Trophoblast cell (in vitro differentiated cells and primary cell): ENCODE results near the gene CMC1. TPM values are rescaled to one million over a fixed set of nuclear protein-coding genes. Genes with fewer than 3 reads are reported as not detected.
"Not testable (repeated sequence)": the region's sequence is repeated elsewhere in the genome, so short reads cannot be mapped to it uniquely, and the experiment has no call there.

Experiments
- DNase-seq, 2 donors: peaks; one replicate each; pipeline ENCODE4 v3.0.0-alpha.2; 2016
- H2AFZ ChIP-seq: 2 replicates; pipeline ENCODE4 v1.6.1; 2013; ENCODE audit warnings: low read length, moderate library complexity, mild to moderate bottlenecking; ENCODE audit not compliant: insufficient read depth, poor library complexity
- H2AK5ac ChIP-seq: 2 replicates; pipeline ENCODE4 v1.6.1; 2013; ENCODE audit warnings: mild to moderate bottlenecking, low read length
- H2BK120ac ChIP-seq: 2 replicates; pipeline ENCODE4 v1.6.1; 2013; ENCODE audit warnings: low read length, mild to moderate bottlenecking, moderate library complexity; ENCODE audit not compliant: insufficient read depth, poor library complexity
- H2BK12ac ChIP-seq: 2 replicates; pipeline ENCODE4 v1.6.1; 2013; ENCODE audit warnings: mild to moderate bottlenecking, low read length, moderate library complexity
- H2BK5ac ChIP-seq: 2 replicates; pipeline ENCODE4 v1.6.1; 2013; ENCODE audit warnings: low read length, low read depth, moderate library complexity, mild to moderate bottlenecking; ENCODE audit not compliant: poor library complexity
- H3K14ac ChIP-seq: 2 replicates; pipeline ENCODE4 v1.6.1; 2013; ENCODE audit warnings: mild to moderate bottlenecking, low read length
- H3K18ac ChIP-seq: 2 replicates; pipeline ENCODE4 v1.6.1; 2013; ENCODE audit warnings: mild to moderate bottlenecking, low read length
- H3K23ac ChIP-seq: 2 replicates; pipeline ENCODE4 v1.6.1; 2013; ENCODE audit warnings: low read length
- H3K27ac ChIP-seq: 2 replicates; pipeline ENCODE4 v1.5.1; 2013; ENCODE audit warnings: low read depth, mild to moderate bottlenecking, inconsistent platforms, low read length, moderate library complexity
- H3K27me3 ChIP-seq: 2 replicates; pipeline ENCODE4 v1.6.1; 2013; ENCODE audit warnings: inconsistent platforms, mild to moderate bottlenecking, low read length, moderate library complexity; ENCODE audit not compliant: insufficient read depth
- H3K36me3 ChIP-seq, 2 experiments: 1 replicate in 1 of 2; 2 replicates in 1 of 2; pipeline ENCODE4 v1.6.1; 2013; ENCODE audit warnings: low read length in 2 of 2, mild to moderate bottlenecking in 2 of 2, moderate library complexity in 1 of 2; ENCODE audit not compliant: insufficient read depth in 2 of 2, control insufficient read depth in 1 of 2
- H3K4ac ChIP-seq: 2 replicates; pipeline ENCODE4 v1.6.1; 2013; ENCODE audit warnings: low read depth, mild to moderate bottlenecking, low read length, moderate library complexity
- H3K4me1 ChIP-seq, 2 experiments: 1 replicate in 1 of 2; 2 replicates in 1 of 2; pipeline ENCODE4 v1.6.1; 2013; ENCODE audit warnings: low read length in 2 of 2, mild to moderate bottlenecking in 2 of 2, moderate library complexity in 1 of 2; ENCODE audit not compliant: insufficient read depth in 2 of 2, control insufficient read depth in 1 of 2
- H3K4me2 ChIP-seq: 2 replicates; pipeline ENCODE4 v1.6.1; 2013; ENCODE audit warnings: inconsistent platforms, mild to moderate bottlenecking, low read length, moderate library complexity
- H3K4me3 ChIP-seq: 2 replicates; pipeline ENCODE4 v1.5.1; 2013; ENCODE audit warnings: mild to moderate bottlenecking, low read depth, low read length, inconsistent platforms
- H3K79me1 ChIP-seq: one replicate; pipeline ENCODE4 v1.6.1; 2013; ENCODE audit warnings: low read length
- H3K79me2 ChIP-seq: 2 replicates; pipeline ENCODE4 v1.6.1; 2013; ENCODE audit warnings: low read length, mild to moderate bottlenecking; ENCODE audit not compliant: control insufficient read depth, insufficient read depth, poor library complexity
- H3K9ac ChIP-seq: 2 replicates; pipeline ENCODE4 v1.6.1; 2013; ENCODE audit warnings: mild to moderate bottlenecking, low read length
- H3K9me3 ChIP-seq: 2 replicates; pipeline ENCODE4 v1.6.1; 2013; ENCODE audit warnings: low read depth, mild to moderate bottlenecking, control low read depth, inconsistent platforms, low read length; ENCODE audit not compliant: insufficient read depth
- H4K12ac ChIP-seq: 2 replicates; pipeline ENCODE4 v1.6.1; 2013; ENCODE audit warnings: low read depth, mild to moderate bottlenecking, low read length, moderate library complexity
- H4K8ac ChIP-seq: 2 replicates; pipeline ENCODE4 v1.6.1; 2013; ENCODE audit warnings: low read depth, mild to moderate bottlenecking, low read length, moderate library complexity
- H4K91ac ChIP-seq: one replicate; pipeline ENCODE4 v1.6.1; 2013; ENCODE audit warnings: low read depth, mild to moderate bottlenecking, low read length, moderate library complexity
- WGBS: extraction: QIAGEN DNeasy Blood & Tissue Kit; methylation state at CpG from one replicate; pipeline ENCODE4 v1.1.7; 2013; ENCODE audit warnings: missing lambda C conversion rate; ENCODE audit not compliant: insufficient read length, insufficient coverage; ENCODE audit errors: extremely low coverage; 5-methylcytosine and 5-hydroxymethylcytosine counted together
- polyA plus RNA-seq: library from polyadenylated mRNA; stranded (reverse); fragments of 200-250 nt; gene quantifications from 2 replicates; pipeline ENCODE4 v1.2.3, GENCODE V29; 2013

Gene CMC1, protein sequence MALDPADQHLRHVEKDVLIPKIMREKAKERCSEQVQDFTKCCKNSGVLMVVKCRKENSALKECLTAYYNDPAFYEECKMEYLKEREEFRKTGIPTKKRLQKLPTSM
- 31.9 and 32.6 TPM in 2 replicates for polyA plus RNA-seq

DNA sequence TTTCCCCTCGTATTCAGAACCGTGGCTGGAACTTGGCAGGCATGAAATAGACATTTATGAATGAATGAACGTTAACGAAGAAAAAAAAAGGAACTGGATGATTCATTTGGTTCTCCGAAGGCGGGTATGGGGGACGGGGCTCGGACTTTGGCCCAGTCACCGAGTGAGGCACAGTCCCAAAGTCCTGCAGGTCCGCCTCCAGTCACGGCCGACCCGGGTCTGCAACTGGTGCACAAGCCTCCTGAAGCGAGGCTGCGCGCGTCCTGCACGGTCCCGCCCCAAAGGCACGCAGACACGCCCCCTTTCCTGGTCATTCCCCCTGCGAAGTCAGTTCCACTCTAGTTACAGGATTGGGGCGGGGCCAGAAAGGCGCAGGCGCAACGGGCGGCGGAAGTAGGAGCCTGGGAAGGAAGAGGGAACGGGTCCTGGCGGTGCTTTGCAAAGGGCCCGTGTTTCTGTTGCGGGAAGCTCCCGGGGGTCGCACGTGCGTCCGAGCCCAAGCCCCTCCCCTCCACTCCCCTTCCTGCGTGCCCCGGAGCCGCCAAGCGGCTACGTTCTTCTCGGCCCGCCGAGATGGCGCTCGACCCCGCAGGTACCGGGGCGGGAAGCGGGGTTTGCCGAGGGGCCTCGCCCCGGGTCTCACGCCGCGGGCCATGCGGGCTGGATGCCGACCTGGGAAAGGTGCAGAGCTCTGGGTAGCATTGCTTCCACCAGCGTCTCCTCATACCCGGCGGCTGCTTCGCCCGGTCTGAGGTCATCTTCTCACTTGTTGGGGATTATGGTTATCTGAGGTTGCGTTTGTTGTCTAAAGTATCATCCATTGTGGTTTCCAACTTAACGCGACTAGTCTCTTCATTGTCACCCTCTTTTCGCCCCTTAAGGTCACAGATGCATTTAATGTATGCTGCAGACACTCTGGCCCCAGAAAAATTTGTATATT is at the start of gene CMC1:
Gene CMC1, plus strand, starts transcription at position 399 of the 940 bp plus-strand sequence. Its CDS starts 175 bp downstream, at position 574.
- Histone ChIP-seq H2BK120ac (peak within 1 kb of the TSS; percentile 44), H3K14ac (peak within 1 kb of the TSS; percentile 88), H3K27ac (peak within 1 kb of the TSS; percentile 54), H3K4me3 (peak within 1 kb of the TSS; percentile 85), H3K18ac (peak within 1 kb of the TSS; percentile 38), H3K79me1 (peaks cover 5% of the 10 kb centered on the region), H3K9me3 (no peaks in the 10 kb centered on the region), H4K12ac (peak within 1 kb of the TSS; percentile 87), H3K4me1 (peaks cover 0 to 4% of the 10 kb centered on the region in 2 experiments), H4K8ac (peak within 1 kb of the TSS; percentile 91), H4K91ac (peak within 1 kb of the TSS; percentile 82), H3K79me2 (peaks cover 3% of the 10 kb centered on the region), H2AFZ (peak within 1 kb of the TSS; percentile 88), H3K4ac (peak within 1 kb of the TSS; percentile 75), H3K4me2 (peak within 1 kb of the TSS; percentile 83), H3K23ac (no peak within 1 kb of the TSS), H3K9ac (peak within 1 kb of the TSS; percentile 86), H2BK5ac (peak within 1 kb of the TSS; percentile 62), H2BK12ac (no peak within 1 kb of the TSS), H3K27me3 (no peaks in the 10 kb centered on the region), H2AK5ac (no peak within 1 kb of the TSS), H3K36me3 (no peaks in the 10 kb centered on the region)
- WGBS = no CpG with 5 or more reads among the region's 68 CpGs
- DNase-seq = peak; percentile 99

DNA sequence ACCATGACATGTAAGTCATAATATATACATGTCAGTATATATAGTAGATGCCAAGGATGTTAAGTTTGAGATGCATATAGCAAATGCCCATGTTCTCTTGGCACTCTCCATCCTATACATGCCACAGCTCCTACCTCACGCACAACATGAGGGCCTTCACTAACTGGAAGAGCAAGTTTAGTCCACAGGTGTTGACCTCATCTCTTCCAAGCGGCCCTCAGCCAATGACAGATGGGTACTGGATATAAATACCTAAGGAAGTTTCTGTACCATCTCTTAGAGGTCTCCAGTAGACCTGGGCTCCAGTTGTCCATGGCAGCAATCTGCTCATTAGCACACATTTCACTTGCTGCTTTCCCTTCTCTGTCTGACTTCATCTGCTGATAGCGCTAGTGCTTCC is 43.3 kb upstream of the CMC1 start:
- Histone ChIP-seq H3K4me2 (no peak overlapping the region), H3K4me1 (no peaks in the 10 kb centered on the region), H2BK120ac (no peak overlapping the region), H3K23ac (no peak overlapping the region), H3K14ac (no peak overlapping the region), H2AFZ (no peak overlapping the region), H3K79me2 (no peaks in the 10 kb centered on the region), H4K12ac (no peak overlapping the region), H2BK5ac (no peak overlapping the region), H4K8ac (no peak overlapping the region), H3K4ac (no peak overlapping the region), H3K9ac (no peak overlapping the region), H3K79me1 (no peaks in the 10 kb centered on the region), H2AK5ac (no peak overlapping the region), H4K91ac (no peak overlapping the region), H3K9me3 (no peaks in the 10 kb centered on the region), H3K4me3 (no peak overlapping the region), H3K36me3 (no peaks in the 10 kb centered on the region), H3K27me3 (no peaks in the 10 kb centered on the region), H2BK12ac (no peak overlapping the region), H3K18ac (no peak overlapping the region), H3K27ac (no peak overlapping the region)
- no CpG with 5 or more reads among the region's 3 CpGs for WGBS
- peak in 1 of 2 donors; percentile 21 for DNase-seq

DNA sequence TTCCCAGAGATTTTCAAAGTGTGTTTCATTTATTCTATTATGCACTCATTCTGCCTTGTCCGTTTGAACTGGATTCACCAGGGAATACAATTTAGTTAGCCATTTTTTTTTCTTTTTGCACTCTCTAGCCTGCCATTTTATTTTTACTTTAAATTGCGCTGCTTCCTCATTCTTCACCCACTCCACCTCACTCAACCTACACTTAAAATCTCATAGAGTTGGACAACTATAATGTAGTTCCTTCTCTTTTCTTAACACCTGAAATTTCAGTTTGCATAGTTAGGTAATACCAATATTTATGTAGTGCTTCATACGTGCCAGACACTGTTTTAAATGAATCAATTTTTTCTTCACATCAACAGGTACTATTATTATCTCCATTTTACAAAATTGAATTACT is 42.4 kb upstream of the CMC1 start:
- Histone ChIP-seq H4K8ac (no peak overlapping the region), H2AFZ (no peak overlapping the region), H2BK12ac (no peak overlapping the region), H3K9ac (no peak overlapping the region), H3K27ac (no peak overlapping the region), H2BK5ac (no peak overlapping the region), H2AK5ac (no peak overlapping the region), H3K36me3 (no peaks in the 10 kb centered on the region), H4K91ac (no peak overlapping the region), H3K23ac (no peak overlapping the region), H3K79me2 (no peaks in the 10 kb centered on the region), H3K9me3 (no peaks in the 10 kb centered on the region), H3K14ac (no peak overlapping the region), H3K27me3 (no peaks in the 10 kb centered on the region), H3K4me1 (no peaks in the 10 kb centered on the region), H3K4me3 (no peak overlapping the region), H3K79me1 (no peaks in the 10 kb centered on the region), H3K18ac (no peak overlapping the region), H4K12ac (no peak overlapping the region), H3K4ac (no peak overlapping the region), H3K4me2 (no peak overlapping the region), H2BK120ac (no peak overlapping the region)
- DNase-seq = no peak
- 100% methylated on average over 1 of the region's 3 CpGs for WGBS

DNA sequence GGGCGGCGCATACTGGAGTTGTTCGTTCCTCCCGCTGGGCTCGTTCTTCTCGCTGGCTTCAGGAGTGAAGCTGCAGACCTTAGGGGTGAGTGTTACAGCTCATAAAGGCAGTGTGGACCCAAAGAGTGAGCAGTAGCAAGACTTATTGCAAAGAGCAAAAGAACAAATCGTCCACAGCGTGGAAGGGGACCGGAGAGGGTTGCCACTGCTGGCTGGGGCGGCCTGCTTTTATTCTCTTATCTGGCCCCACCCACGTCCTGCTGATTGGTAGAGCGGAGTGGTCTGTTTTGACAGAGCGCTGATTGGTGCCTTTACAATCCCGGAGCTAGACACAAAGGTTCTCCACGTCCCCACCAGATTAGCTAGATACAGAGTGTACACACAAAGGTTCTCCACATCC is 41.8 kb upstream of the CMC1 start:
- not testable (repeated sequence) for H3K9ac ChIP-seq, H4K12ac ChIP-seq, H3K9me3 ChIP-seq, H3K27ac ChIP-seq, H2BK5ac ChIP-seq, H2BK12ac ChIP-seq, H3K36me3 ChIP-seq, H3K4ac ChIP-seq, H3K18ac ChIP-seq, H4K91ac ChIP-seq, H3K79me2 ChIP-seq, H3K14ac ChIP-seq, H2AK5ac ChIP-seq, DNase-seq, H3K79me1 ChIP-seq, H3K4me3 ChIP-seq, H3K23ac ChIP-seq, H2BK120ac ChIP-seq, H3K4me2 ChIP-seq, H3K4me1 ChIP-seq, H2AFZ ChIP-seq, H4K8ac ChIP-seq, H3K27me3 ChIP-seq
- no CpG with 5 or more reads among the region's 15 CpGs for WGBS
